ENCODE data around the gene CATSPERB.
"Not testable (repeated sequence)": the region's sequence is repeated elsewhere in the genome, so short reads cannot be mapped to it uniquely, and the experiment has no call there.

CATSPERB gene

GRCh38 chr14:91681118-91681517, 50.8 kb downstream of the CATSPERB start:
- no peak overlapping the region for H3K4me3 ChIP-seq (ENCODE audit: low read length)
- no peak for TF ChIP-seq CTCF (conservative IDR thresholded peaks at IDR 0.05; ENCODE audit: low read depth, low read length)
- no peak for DNase-seq (ENCODE audit: low read depth)

DNA sequence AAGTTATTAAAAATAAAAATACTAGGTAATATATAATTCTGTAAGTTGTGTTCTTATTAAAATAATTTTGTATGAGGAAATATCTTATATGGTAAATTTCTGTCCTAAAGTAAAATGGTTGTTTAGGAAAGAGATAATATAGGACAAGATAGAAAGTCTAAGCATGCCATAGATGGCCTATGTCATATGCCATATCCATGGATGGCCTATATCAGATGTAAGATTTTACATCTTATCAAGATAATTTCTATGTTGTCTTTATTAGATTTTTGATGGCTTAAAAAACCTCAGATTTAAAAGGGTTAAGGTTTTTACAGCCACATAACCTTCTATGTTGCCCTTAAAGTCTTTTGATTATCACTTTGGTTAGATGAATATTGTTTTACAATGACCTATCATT, 52.6 kb downstream of the CATSPERB start:
- no peak for DNase-seq (ENCODE audit: low read depth)
- no peak overlapping the region for H3K4me3 ChIP-seq (ENCODE audit: low read length)
- no peak for TF ChIP-seq CTCF (conservative IDR thresholded peaks at IDR 0.05; ENCODE audit: low read depth, low read length)

- H3K4me3 ChIP-seq (ENCODE audit: low read length); DNase-seq (ENCODE audit: low read depth): not testable (repeated sequence)
Measured at GRCh38 chr14:91677687-91678086, 54.2 kb downstream of the CATSPERB start.

DNA sequence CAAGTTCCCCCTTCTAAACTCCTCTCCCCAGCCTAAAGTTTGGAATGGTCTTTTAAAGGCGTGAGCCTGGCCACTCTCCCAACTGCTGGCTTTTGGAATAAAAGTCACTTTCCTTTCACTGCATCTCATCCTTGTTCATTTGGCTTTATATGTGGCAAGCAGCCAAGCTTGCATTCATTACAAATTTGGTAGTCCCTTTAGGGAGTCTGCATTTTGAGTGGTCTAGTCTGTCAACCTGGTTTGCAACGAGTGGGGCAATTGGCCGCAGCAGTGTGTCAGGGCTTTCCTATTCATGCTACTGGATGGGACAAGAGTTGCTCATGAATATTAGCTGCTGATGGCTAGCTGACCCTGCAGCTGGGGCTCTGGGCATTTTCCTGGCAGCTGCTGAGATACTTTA, 57.0 kb downstream of the CATSPERB start:
- DNase-seq (ENCODE audit: low read depth) = no peak
- no peak for TF ChIP-seq CTCF (conservative IDR thresholded peaks at IDR 0.05; ENCODE audit: low read depth, low read length)
- no peak overlapping the region for H3K4me3 ChIP-seq (ENCODE audit: low read length)

DNA sequence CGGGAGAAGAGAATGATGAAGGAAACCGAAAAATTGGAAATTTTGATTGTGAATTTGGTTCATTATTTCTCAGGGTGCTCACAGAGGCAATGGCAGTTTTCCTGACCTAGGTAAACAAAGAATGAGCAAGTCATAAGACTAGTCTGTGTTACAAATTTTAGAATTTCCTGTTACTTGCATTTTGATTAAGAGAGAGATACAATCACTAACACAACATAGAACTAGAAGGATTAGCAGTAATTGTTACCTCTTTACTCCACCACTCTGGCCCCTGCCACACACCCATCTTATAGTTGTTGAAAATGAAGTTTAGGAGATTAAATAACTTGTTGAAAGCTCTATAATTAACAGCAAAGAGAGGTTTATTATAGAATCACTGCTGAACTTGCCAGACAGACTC, 62.0 kb downstream of the CATSPERB start:
- no peak for DNase-seq (ENCODE audit: low read depth)
- TF ChIP-seq CTCF (conservative IDR thresholded peaks at IDR 0.05; ENCODE audit: low read depth, low read length) = no peak
- no peak overlapping the region for H3K4me3 ChIP-seq (ENCODE audit: low read length)

- not testable (repeated sequence) for DNase-seq (ENCODE audit: low read depth); H3K4me3 ChIP-seq (ENCODE audit: low read length)
Measured at GRCh38 chr14:91667101-91667500, 64.8 kb downstream of the CATSPERB start.

DNA sequence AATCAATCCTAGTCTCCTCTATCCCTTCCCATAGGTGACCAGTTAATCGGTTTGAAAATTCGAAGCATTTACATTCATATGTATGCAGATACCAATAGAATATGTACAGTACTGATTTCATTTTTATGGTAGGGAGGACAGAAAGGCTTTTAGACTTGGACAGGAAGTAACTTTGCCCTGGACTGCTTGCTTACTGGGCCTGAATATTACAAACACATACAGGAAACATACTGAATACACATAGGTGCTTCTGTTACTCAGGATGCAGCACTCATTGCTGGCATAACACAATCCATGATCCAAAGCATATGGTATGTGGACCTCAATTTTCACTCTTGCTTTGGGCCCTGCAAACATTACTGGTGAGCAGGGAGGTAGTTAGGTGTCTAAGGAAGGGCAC, 71.1 kb downstream of the CATSPERB start:
- DNase-seq (ENCODE audit: low read depth) = no peak
- no peak for TF ChIP-seq CTCF (conservative IDR thresholded peaks at IDR 0.05; ENCODE audit: low read depth, low read length)
- H3K4me3 ChIP-seq (ENCODE audit: low read length) = no peak overlapping the region

- no peak for TF ChIP-seq CTCF (conservative IDR thresholded peaks at IDR 0.05; ENCODE audit: low read depth, low read length)
- no peak overlapping the region for H3K4me3 ChIP-seq (ENCODE audit: low read length)
- DNase-seq (ENCODE audit: low read depth) = no peak
Measured at GRCh38 chr14:91654836-91655235, 77.0 kb downstream of the CATSPERB start.
